ENCODE measurements around the gene TAOK3.

TAOK3 gene

GRCh38 chr12:118213452-118213851 is 159.3 kb downstream of the TAOK3 start:
- no peak for FAIRE-seq
- DNase-seq (ENCODE audit: insufficient read length, low spot score) = no peak
- TF ChIP-seq CTCF (IDR thresholded peaks at IDR 0.05; ENCODE audit: insufficient read depth, missing control alignments) = no peak

GRCh38 chr12:118212606-118213005 is 160.1 kb downstream of the TAOK3 start:
- TF ChIP-seq CTCF (IDR thresholded peaks at IDR 0.05; ENCODE audit: insufficient read depth, missing control alignments) = no peak
- DNase-seq (ENCODE audit: insufficient read length, low spot score) (no peak), FAIRE-seq (no peak)

- DNase-seq (ENCODE audit: insufficient read length, low spot score) (no peak), FAIRE-seq (no peak)
Measured at GRCh38 chr12:118206107-118206412, 166.6 kb downstream of the TAOK3 start.

GRCh38 chr12:118193958-118194357 is 178.7 kb downstream of the TAOK3 start:
- DNase-seq (ENCODE audit: insufficient read length, low spot score) = no peak
- TF ChIP-seq CTCF (IDR thresholded peaks at IDR 0.05; ENCODE audit: insufficient read depth, missing control alignments) = no peak
- no peak for FAIRE-seq

More at GRCh38 chr12:118206107-118206412, 166.6 kb downstream of the TAOK3 start:
- TF ChIP-seq CTCF (IDR thresholded peaks at IDR 0.05; ENCODE audit: insufficient read depth, missing control alignments) = no peak

GRCh38 chr12:118193477-118193876 is 179.2 kb downstream of the TAOK3 start:
- TF ChIP-seq CTCF (IDR thresholded peaks at IDR 0.05; ENCODE audit: insufficient read depth, missing control alignments) = no peak
- DNase-seq (ENCODE audit: insufficient read length, low spot score) (no peak), FAIRE-seq (no peak)

GRCh38 chr12:118190266-118190665 is 182.4 kb downstream of the TAOK3 start:
- no peak for TF ChIP-seq CTCF (IDR thresholded peaks at IDR 0.05; ENCODE audit: insufficient read depth, missing control alignments)
- FAIRE-seq (peak; percentile 92), DNase-seq (ENCODE audit: insufficient read length, low spot score) (no peak)

- DNase-seq (ENCODE audit: insufficient read length, low spot score) = no peak
- no peak for TF ChIP-seq CTCF (IDR thresholded peaks at IDR 0.05; ENCODE audit: insufficient read depth, missing control alignments)
- no peak for FAIRE-seq
Measured at GRCh38 chr12:118189741-118190191, 182.9 kb downstream of the TAOK3 start.

Measured in D721Med (cell line).